ENCODE data around the gene PALMD.

Gene PALMD

GRCh38 chr1:99669821-99670220 lies 23.9 kb downstream of the PALMD start:
- ChIA-PET CTCF (interaction anchor here (0.6 to 0.7 kb wide), 2 partner anchors 143 to 277 kb away, joined by 3 read pairs; no protein-coding TSS in a partner anchor), POLR2A (ENCODE audit: low non-redundant PET) (no interaction called here)
- TF ChIP-seq, protein P1, sequence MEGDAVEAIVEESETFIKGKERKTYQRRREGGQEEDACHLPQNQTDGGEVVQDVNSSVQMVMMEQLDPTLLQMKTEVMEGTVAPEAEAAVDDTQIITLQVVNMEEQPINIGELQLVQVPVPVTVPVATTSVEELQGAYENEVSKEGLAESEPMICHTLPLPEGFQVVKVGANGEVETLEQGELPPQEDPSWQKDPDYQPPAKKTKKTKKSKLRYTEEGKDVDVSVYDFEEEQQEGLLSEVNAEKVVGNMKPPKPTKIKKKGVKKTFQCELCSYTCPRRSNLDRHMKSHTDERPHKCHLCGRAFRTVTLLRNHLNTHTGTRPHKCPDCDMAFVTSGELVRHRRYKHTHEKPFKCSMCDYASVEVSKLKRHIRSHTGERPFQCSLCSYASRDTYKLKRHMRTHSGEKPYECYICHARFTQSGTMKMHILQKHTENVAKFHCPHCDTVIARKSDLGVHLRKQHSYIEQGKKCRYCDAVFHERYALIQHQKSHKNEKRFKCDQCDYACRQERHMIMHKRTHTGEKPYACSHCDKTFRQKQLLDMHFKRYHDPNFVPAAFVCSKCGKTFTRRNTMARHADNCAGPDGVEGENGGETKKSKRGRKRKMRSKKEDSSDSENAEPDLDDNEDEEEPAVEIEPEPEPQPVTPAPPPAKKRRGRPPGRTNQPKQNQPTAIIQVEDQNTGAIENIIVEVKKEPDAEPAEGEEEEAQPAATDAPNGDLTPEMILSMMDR (conservative IDR thresholded peaks at IDR 0.05; ENCODE audit: low read depth) = no peak

GRCh38 chr1:99670583-99670982 lies 24.7 kb downstream of the PALMD start:
- DNase-seq (ENCODE audit: low spot score) = no peak
- ChIA-PET CTCF (interaction anchor here (0.6 kb wide), 1 partner anchor 785 kb away, joined by 3 read pairs; no protein-coding TSS in a partner anchor), POLR2A (ENCODE audit: low non-redundant PET) (no interaction called here)
- TF ChIP-seq, protein P1 (conservative IDR thresholded peaks at IDR 0.05; ENCODE audit: low read depth) = no peak
- no peak overlapping the region for H3K27ac ChIP-seq

More at GRCh38 chr1:99669821-99670220, 23.9 kb downstream of the PALMD start:
- no peak overlapping the region for H3K27ac ChIP-seq
- no peak for DNase-seq (ENCODE audit: low spot score)

DNA sequence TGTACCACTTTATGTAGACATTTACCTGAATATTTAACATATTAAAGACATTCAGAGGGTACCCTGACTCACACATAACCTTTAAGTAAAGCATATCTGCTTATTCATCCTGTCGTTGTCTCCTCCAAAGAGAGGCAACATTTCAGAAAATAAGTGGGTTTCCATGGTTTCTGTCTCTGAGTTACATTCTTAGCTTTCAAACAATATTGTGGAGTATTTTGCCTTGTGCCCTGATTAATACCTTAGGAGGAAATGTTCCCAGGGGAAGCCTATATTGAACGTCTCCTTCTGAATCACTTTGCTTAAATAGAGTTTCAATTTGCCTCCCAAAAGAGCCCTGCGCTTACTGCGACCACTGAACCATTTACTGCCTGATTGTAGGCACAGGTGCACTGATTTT lies 26.1 kb downstream of the PALMD start:
- no peak for DNase-seq (ENCODE audit: low spot score)
- TF ChIP-seq, protein P1 (conservative IDR thresholded peaks at IDR 0.05; ENCODE audit: low read depth) = no peak
- ChIA-PET POLR2A (ENCODE audit: low non-redundant PET) (no interaction called here), CTCF (no interaction called here)
- H3K27ac ChIP-seq = no peak overlapping the region

- POLR2A ChIA-PET (ENCODE audit: low non-redundant PET) = no interaction called here
- CTCF ChIA-PET = interaction anchor here (0.6 kb wide), 1 partner anchor 37 kb away, joined by 3 read pairs; no protein-coding TSS in a partner anchor
- TF ChIP-seq, protein P1 (conservative IDR thresholded peaks at IDR 0.05; ENCODE audit: low read depth) = no peak
- DNase-seq (ENCODE audit: low spot score) = no peak
- no peak overlapping the region for H3K27ac ChIP-seq
These were observed 26.8 kb downstream of the PALMD start for GRCh38 chr1:99672530-99673213.

DNA sequence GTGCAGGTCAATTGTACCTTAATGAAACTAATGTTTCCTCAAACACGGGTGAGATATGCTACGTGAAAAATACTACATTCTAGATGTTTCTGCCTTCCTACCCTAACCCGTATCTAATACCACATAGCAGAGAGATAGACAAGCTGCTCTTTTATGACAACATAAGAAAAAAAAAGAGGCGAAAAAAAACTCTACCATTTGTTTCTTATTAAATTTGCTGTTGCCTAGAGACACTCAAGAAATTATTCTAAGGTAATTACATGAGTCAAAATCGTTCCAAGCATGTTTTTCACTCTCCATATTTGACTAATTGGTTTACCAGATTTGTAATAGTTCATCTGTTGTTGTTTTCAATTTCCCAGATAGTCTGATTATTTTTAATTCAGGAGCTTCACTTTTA lies 27.4 kb downstream of the PALMD start:
- CTCF ChIA-PET = interaction anchor here (0.6 kb wide), 1 partner anchor 38 kb away, joined by 3 read pairs; no protein-coding TSS in a partner anchor
- POLR2A ChIA-PET (ENCODE audit: low non-redundant PET) = no interaction called here
- H3K27ac ChIP-seq = no peak overlapping the region
- no peak for DNase-seq (ENCODE audit: low spot score)
- TF ChIP-seq, protein P1 (conservative IDR thresholded peaks at IDR 0.05; ENCODE audit: low read depth) = no peak

GRCh38 chr1:99674115-99675064 lies 28.5 kb downstream of the PALMD start:
- no peak overlapping the region for H3K27ac ChIP-seq
- no peak for DNase-seq (ENCODE audit: low spot score)
- POLR2A ChIA-PET (ENCODE audit: low non-redundant PET) = no interaction called here
- CTCF ChIA-PET = no interaction called here
- TF ChIP-seq, protein P1 (conservative IDR thresholded peaks at IDR 0.05; ENCODE audit: low read depth) = no peak
